Measurements from ENCODE around the gene CUL2.

GRCh38 chr10:34966040-34966439 is 124.1 kb downstream of the CUL2 start:
- no peak for TF ChIP-seq POLR2A (IDR thresholded peaks at IDR 0.05)
- TF ChIP-seq CTCF (IDR thresholded peaks at IDR 0.05), result no peak
